Measurements from ENCODE around the gene SLC6A8. TPM values are rescaled to one million over a fixed set of nuclear protein-coding genes. Genes with fewer than 3 reads are reported as not detected.
A peak's percentile ranks its signal among the peaks of the same experiment; 100 is the strongest.
"Not testable (repeated sequence)": the region's sequence is repeated elsewhere in the genome, so short reads cannot be mapped to it uniquely, and the experiment has no call there.

Gene SLC6A8
- total RNA-seq, 1 donor from 2014 or later, result 2.2 TPM

GRCh38 chrX:153733651-153734240, 46.0 kb downstream of the SLC6A8 start:
- no peak overlapping the region for H3K27ac Mint-ChIP-seq

DNA sequence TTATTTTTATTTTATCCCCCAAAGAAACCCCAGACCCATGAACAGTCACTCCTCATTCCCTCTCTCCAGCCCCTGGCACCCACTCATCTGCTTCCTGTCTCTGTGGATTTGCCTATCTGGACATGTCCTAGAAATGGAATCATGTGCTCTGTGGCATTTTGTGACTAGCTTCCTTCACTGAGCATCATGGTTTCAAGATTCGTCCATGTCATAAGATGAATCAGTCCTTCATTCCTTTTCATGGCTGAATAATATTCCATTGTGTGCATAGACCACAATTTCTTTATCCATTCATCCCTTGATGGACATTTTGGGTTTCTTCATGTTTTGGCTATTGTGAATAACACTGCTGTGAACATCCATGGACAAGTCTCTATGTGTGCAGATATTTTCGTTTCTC, 47.1 kb downstream of the SLC6A8 start:
- Mint-ChIP-seq H3K9me3 (peaks cover 11% of the 10 kb centered on the region), H3K27me3 (ENCODE audit: low read depth) (no peaks in the 10 kb centered on the region), H3K4me3 (ENCODE audit: low read depth) (no peak overlapping the region), H3K27ac (no peak overlapping the region), H3K36me3 (ENCODE audit: low read depth) (peaks cover 27% of the 10 kb centered on the region), H3K4me1 (ENCODE audit: low read depth) (peaks cover 22% of the 10 kb centered on the region)
- intact Hi-C loops (cut with micrococcal nuclease), result no loop called here
- DNase-seq (ENCODE audit: low spot score), result no peak

More at GRCh38 chrX:153733651-153734240, 46.0 kb downstream of the SLC6A8 start:
- no peak for DNase-seq (ENCODE audit: low spot score)
- intact Hi-C loops (cut with micrococcal nuclease), result no loop called here
- no peaks in the 10 kb centered on the region for H3K27me3 Mint-ChIP-seq (ENCODE audit: low read depth)
- peaks cover 27% of the 10 kb centered on the region for H3K36me3 Mint-ChIP-seq (ENCODE audit: low read depth)
- peaks cover 22% of the 10 kb centered on the region for H3K4me1 Mint-ChIP-seq (ENCODE audit: low read depth)
- H3K4me3 Mint-ChIP-seq (ENCODE audit: low read depth), result no peak overlapping the region
- H3K9me3 Mint-ChIP-seq, result peaks cover 11% of the 10 kb centered on the region

GRCh38 chrX:153735274-153735673, 47.5 kb downstream of the SLC6A8 start:
- peaks cover 27% of the 10 kb centered on the region for H3K36me3 Mint-ChIP-seq (ENCODE audit: low read depth)
- intact Hi-C loops (cut with micrococcal nuclease), result no loop called here
- peaks cover 11% of the 10 kb centered on the region for H3K9me3 Mint-ChIP-seq
- H3K27ac Mint-ChIP-seq, result no peak overlapping the region
- no peak for DNase-seq (ENCODE audit: low spot score)
- peaks cover 25% of the 10 kb centered on the region for H3K4me1 Mint-ChIP-seq (ENCODE audit: low read depth)
- no peak overlapping the region for H3K4me3 Mint-ChIP-seq (ENCODE audit: low read depth)
- no peaks in the 10 kb centered on the region for H3K27me3 Mint-ChIP-seq (ENCODE audit: low read depth)

GRCh38 chrX:153736071-153736820, 48.5 kb downstream of the SLC6A8 start:
- DNase-seq (ENCODE audit: low spot score), result no peak
- Mint-ChIP-seq H3K9me3 (peaks cover 11% of the 10 kb centered on the region), H3K27me3 (ENCODE audit: low read depth) (no peaks in the 10 kb centered on the region), H3K36me3 (ENCODE audit: low read depth) (peaks cover 22% of the 10 kb centered on the region), H3K4me3 (ENCODE audit: low read depth) (no peak overlapping the region), H3K4me1 (ENCODE audit: low read depth) (peaks cover 27% of the 10 kb centered on the region), H3K27ac (no peak overlapping the region)
- intact Hi-C loops (cut with micrococcal nuclease), result no loop called here

GRCh38 chrX:153736871-153737441, 49.2 kb downstream of the SLC6A8 start:
- Mint-ChIP-seq H3K9me3 (peaks cover 4% of the 10 kb centered on the region), H3K4me3 (ENCODE audit: low read depth) (no peak overlapping the region), H3K36me3 (ENCODE audit: low read depth) (peaks cover 15% of the 10 kb centered on the region), H3K27ac (no peak overlapping the region), H3K4me1 (ENCODE audit: low read depth) (peaks cover 21% of the 10 kb centered on the region), H3K27me3 (ENCODE audit: low read depth) (no peaks in the 10 kb centered on the region)
- intact Hi-C loops (cut with micrococcal nuclease), result no loop called here
- DNase-seq (ENCODE audit: low spot score), result no peak

DNA sequence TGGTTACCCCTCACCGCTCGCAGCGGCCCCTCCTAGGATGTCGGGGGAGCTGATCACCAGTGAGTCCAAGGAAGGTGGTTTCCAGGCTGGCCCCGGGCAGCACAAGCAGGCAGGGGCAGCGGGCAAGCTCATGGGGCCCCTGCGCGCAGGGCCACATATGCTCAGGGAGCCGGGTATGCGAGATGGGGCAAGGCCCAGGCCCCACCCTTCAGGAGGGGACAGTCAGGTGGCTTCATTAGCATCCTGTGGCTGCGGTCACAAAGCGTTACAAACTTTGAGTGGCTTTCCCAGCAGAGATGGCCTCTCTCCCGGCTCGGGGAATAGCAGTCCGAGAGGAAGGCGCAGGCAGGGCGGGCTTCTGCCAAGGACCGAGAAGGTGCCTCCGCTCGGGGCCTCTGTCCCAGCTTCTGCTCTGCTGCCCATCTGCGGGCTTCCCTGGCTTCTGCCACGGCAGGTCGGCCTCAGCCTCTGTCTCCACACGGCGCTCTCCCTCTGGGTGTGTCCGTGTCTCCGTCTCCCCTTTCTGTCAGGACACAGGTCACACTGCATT, 50.4 kb downstream of the SLC6A8 start:
- Mint-ChIP-seq H3K27ac (no peak overlapping the region), H3K4me1 (ENCODE audit: low read depth) (peaks cover 21% of the 10 kb centered on the region), H3K4me3 (ENCODE audit: low read depth) (no peak overlapping the region), H3K9me3 (peaks cover 4% of the 10 kb centered on the region), H3K36me3 (ENCODE audit: low read depth) (peaks cover 13% of the 10 kb centered on the region), H3K27me3 (ENCODE audit: low read depth) (no peaks in the 10 kb centered on the region)
- DNase-seq (ENCODE audit: low spot score), result no peak
- intact Hi-C loops (cut with micrococcal nuclease), result no loop called here

DNA sequence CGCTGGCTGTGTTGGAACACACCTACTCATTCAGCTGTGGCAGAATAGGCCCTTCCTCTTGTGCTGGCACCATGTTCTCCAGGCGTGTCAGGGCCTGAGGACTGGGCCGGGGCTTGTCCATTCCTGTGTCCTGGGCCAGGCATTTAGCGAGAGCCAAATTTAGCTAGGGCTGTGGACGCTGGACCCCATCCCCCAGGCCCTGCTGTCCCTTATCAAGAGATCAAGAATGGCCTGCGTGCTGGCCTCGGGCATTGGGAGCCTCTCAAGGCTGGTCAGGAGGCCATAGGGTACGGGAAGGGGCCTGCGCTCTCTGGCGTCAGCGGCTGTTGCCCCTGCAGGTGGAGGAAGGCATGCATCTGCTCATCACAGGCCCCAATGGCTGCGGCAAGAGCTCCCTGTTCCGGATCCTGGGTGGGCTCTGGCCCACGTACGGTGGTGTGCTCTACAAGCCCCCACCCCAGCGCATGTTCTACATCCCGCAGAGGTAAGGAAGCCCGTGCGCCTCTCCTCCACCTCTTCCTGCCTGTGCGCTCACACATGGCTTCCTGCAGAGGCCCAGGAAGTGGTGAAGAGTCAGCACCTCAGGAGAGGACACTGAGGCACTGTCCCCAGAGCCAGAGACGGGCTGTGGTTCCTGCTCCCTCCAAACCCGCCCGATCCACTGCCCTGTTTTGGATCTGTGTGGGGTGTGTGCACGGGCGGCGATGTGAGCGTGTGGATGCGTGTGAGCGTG, 52.2 kb downstream of the SLC6A8 start:
- peaks cover 19% of the 10 kb centered on the region for H3K4me1 Mint-ChIP-seq (ENCODE audit: low read depth)
- H3K4me3 Mint-ChIP-seq (ENCODE audit: low read depth), result peak overlapping the region; percentile 67
- peak overlapping the region; percentile 81 for H3K27ac Mint-ChIP-seq

GRCh38 chrX:153740631-153741222, 53.0 kb downstream of the SLC6A8 start:
- Mint-ChIP-seq H3K27ac (peak overlapping the region; percentile 81), H3K27me3 (ENCODE audit: low read depth) (no peaks in the 10 kb centered on the region), H3K4me3 (ENCODE audit: low read depth) (peak overlapping the region; percentile 67)

More for the DNA sequence above, 52.2 kb downstream of the SLC6A8 start:
- Mint-ChIP-seq H3K27me3 (ENCODE audit: low read depth) (no peaks in the 10 kb centered on the region), H3K36me3 (ENCODE audit: low read depth) (peaks cover 8% of the 10 kb centered on the region), H3K9me3 (peaks cover 2% of the 10 kb centered on the region)
- intact Hi-C loops (cut with micrococcal nuclease), result no loop called here
- DNase-seq (ENCODE audit: low spot score), result no peak

GRCh38 chrX:153741446-153741845, 53.7 kb downstream of the SLC6A8 start:
- intact Hi-C loops (cut with micrococcal nuclease), result no loop called here
- Mint-ChIP-seq H3K4me3 (ENCODE audit: low read depth) (peak overlapping the region; percentile 39), H3K27me3 (ENCODE audit: low read depth) (peaks cover 3% of the 10 kb centered on the region), H3K9me3 (no peaks in the 10 kb centered on the region), H3K27ac (peak overlapping the region; percentile 62), H3K4me1 (ENCODE audit: low read depth) (peaks cover 11% of the 10 kb centered on the region), H3K36me3 (ENCODE audit: low read depth) (no peaks in the 10 kb centered on the region)
- DNase-seq (ENCODE audit: low spot score), result no peak

More at GRCh38 chrX:153740631-153741222, 53.0 kb downstream of the SLC6A8 start:
- DNase-seq (ENCODE audit: low spot score), result no peak
- intact Hi-C loops (cut with micrococcal nuclease), result no loop called here
- no peaks in the 10 kb centered on the region for H3K36me3 Mint-ChIP-seq (ENCODE audit: low read depth)
- peaks cover 12% of the 10 kb centered on the region for H3K4me1 Mint-ChIP-seq (ENCODE audit: low read depth)
- H3K9me3 Mint-ChIP-seq, result no peaks in the 10 kb centered on the region

DNA sequence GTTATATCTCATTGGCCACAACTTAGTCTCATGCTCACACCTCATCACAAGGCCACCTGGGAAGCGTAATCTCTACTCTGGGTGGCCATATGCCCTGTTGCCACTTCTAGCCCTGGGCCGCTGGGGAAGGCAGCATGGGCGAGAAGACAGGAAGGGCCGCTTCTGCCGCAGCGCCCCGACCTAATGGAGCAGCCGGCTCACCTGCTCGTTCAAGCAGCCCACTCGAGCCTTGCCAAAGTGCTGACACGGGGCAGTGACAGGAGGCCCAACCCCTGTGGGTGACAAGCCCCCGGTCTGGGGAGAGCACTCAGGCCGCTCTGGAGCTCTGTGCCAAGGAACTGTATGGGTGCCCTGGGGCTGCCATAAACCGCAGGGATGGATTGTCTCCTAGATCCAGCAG, 54.4 kb downstream of the SLC6A8 start:
- not testable (repeated sequence) for H3K4me3 Mint-ChIP-seq (ENCODE audit: low read depth)

DNA sequence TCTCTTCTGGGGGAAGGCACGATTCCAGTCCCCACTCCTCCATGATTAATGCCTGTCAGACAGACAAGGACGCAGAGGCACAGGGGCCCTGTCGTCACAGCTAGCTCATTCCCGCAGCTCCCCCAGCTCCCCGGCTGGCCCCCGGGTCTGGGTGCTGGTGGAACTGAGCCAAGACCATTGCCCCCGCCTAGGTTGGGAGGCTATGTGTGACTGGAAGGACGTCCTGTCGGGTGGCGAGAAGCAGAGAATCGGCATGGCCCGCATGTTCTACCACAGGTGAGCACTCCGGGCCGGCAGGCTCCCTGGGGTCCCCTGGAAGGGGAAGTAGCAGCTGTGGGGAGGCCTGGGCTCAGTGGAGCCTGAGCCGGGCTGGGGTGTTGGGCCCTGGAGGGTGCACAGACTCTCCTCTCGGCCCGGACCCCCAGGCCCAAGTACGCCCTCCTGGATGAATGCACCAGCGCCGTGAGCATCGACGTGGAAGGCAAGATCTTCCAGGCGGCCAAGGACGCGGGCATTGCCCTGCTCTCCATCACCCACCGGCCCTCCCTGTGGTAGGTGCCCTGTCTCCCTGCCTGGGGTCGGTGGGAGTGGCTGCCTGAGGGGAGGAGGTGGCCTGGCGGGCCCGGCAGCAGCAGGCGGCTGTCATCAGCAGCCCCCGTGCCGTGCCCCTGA, 55.2 kb downstream of the SLC6A8 start:
- H3K36me3 Mint-ChIP-seq (ENCODE audit: low read depth); H3K4me3 Mint-ChIP-seq (ENCODE audit: low read depth); intact Hi-C loops (cut with micrococcal nuclease): not testable (repeated sequence)

More for the DNA sequence above, 54.4 kb downstream of the SLC6A8 start:
- H3K36me3 Mint-ChIP-seq (ENCODE audit: low read depth); DNase-seq (ENCODE audit: low spot score); H3K9me3 Mint-ChIP-seq; H3K27me3 Mint-ChIP-seq (ENCODE audit: low read depth); intact Hi-C loops (cut with micrococcal nuclease); H3K27ac Mint-ChIP-seq: not testable (repeated sequence)
- peaks cover 11% of the 10 kb centered on the region for H3K4me1 Mint-ChIP-seq (ENCODE audit: low read depth)

More for the DNA sequence above, 55.2 kb downstream of the SLC6A8 start:
- H3K9me3 Mint-ChIP-seq; H3K27ac Mint-ChIP-seq; H3K27me3 Mint-ChIP-seq (ENCODE audit: low read depth); DNase-seq (ENCODE audit: low spot score): not testable (repeated sequence)
- H3K4me1 Mint-ChIP-seq (ENCODE audit: low read depth), result peaks cover 11% of the 10 kb centered on the region

Measured in activated T-helper 2 cell treated with anti-CD3 and anti-CD28 coated beads, Interferon-gamma antibody, Interleukin-2, Interleukin-4, amounts not matched to agents 10 μg/mL and 5 μg/mL and 100 μg/mL, durations not matched to agents 14 hours and 24 hours and 36 hours (primary cell).